Spinal cord (tissue), 10 donors: ENCODE results near the gene DAAM2. TPM values are rescaled to one million over a fixed set of nuclear protein-coding genes. Genes with fewer than 3 reads are reported as not detected.

Experiments used
- DNase-seq, 6 donors: peaks; one replicate each; pipeline versions ENCODE4 v3.0.0 to v3.0.0-alpha.2; 2013 to 2015; ENCODE audit warnings: low spot score in 6 of 6, low read depth in 4 of 6
- H3K27ac ChIP-seq: one replicate; pipeline ENCODE4 v1.5.1; 2013; ENCODE audit warnings: low read depth, low read length, control low read depth
- H3K27me3 ChIP-seq: one replicate; pipeline ENCODE4 v1.6.1; 2013; ENCODE audit warnings: low read length; ENCODE audit not compliant: control insufficient read depth, insufficient read depth
- H3K36me3 ChIP-seq: one replicate; pipeline ENCODE4 v1.6.1; 2013; ENCODE audit warnings: low read length; ENCODE audit not compliant: control insufficient read depth, insufficient read depth
- H3K4me1 ChIP-seq: one replicate; pipeline ENCODE4 v1.6.1; 2013; ENCODE audit warnings: low read length; ENCODE audit not compliant: control insufficient read depth, insufficient read depth
- H3K4me3 ChIP-seq: one replicate; pipeline ENCODE4 v1.5.1; 2013; ENCODE audit warnings: low read depth, low read length, control low read depth
- H3K9me3 ChIP-seq: one replicate; pipeline ENCODE4 v1.6.1; 2013; ENCODE audit warnings: low read length; ENCODE audit not compliant: control insufficient read depth, insufficient read depth
- WGBS: methylation state at CpG from one replicate; pipeline ENCODE4 v1.1.5; 2013; ENCODE audit warnings: missing lambda C conversion rate; ENCODE audit not compliant: insufficient coverage; 5-methylcytosine and 5-hydroxymethylcytosine counted together
- polyA plus RNA-seq, 2 donors: library from polyadenylated mRNA; unstranded; fragments of 120-200 nt; gene quantifications; one replicate each; pipeline ENCODE4 v1.2.1, GENCODE V29; 2013; ENCODE audit not compliant: insufficient read length in 2 of 2
- total RNA-seq, 2 donors: library from RNA; depleted of rRNA in 1 of 2; stranded (reverse); fragments of 120-200 nt in 1 of 2; fragments of >200 nt in 1 of 2; gene quantifications; one replicate each; pipeline versions ENCODE4 v1.2.3 to v1.2.4, GENCODE V29; 2013 to 2014
- donor health status: healthy.

DAAM2 gene
- total and polyA plus RNA-seq, 4 donors, result 79.5 to 159 (median 107) TPM

- WGBS, result 76% methylated on average over 6 of the region's 6 CpGs
- Histone ChIP-seq H3K9me3 (no peaks in the 10 kb centered on the region), H3K27ac (no peak overlapping the region), H3K4me3 (no peak overlapping the region), H3K4me1 (no peaks in the 10 kb centered on the region), H3K36me3 (peaks cover 12% of the 10 kb centered on the region), H3K27me3 (no peaks in the 10 kb centered on the region)
- DNase-seq, result no peak
Measured at GRCh38 chr6:39867592-39867991, 75.4 kb downstream of the DAAM2 start.

DNA sequence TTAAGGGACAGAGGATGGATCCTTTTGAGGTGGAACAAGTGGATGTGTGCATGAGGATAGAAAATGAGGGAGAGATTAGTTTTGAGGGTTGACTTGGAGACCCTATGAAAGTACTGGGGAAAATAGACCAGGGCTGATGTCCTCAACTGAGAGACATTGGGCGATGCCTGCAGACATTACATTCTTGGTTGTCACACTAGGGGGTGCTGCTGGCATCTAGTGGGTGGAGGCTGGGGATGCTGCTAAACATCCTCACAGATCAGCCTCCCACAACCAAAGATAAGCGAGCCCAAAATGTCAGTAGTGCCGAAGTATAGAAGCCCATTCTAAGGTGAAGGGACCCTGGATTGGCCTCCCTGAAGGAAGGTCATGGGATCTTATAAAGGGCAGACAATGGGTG, 78.8 kb downstream of the DAAM2 start:
- H3K36me3 ChIP-seq, result peaks cover 11% of the 10 kb centered on the region
- H3K9me3 ChIP-seq, result no peaks in the 10 kb centered on the region
- no peak overlapping the region for H3K27ac ChIP-seq
- WGBS, result 83% methylated on average over 1 of the region's 3 CpGs
- no peaks in the 10 kb centered on the region for H3K27me3 ChIP-seq
- no peak overlapping the region for H3K4me3 ChIP-seq
- no peaks in the 10 kb centered on the region for H3K4me1 ChIP-seq
- no peak for DNase-seq

DNA sequence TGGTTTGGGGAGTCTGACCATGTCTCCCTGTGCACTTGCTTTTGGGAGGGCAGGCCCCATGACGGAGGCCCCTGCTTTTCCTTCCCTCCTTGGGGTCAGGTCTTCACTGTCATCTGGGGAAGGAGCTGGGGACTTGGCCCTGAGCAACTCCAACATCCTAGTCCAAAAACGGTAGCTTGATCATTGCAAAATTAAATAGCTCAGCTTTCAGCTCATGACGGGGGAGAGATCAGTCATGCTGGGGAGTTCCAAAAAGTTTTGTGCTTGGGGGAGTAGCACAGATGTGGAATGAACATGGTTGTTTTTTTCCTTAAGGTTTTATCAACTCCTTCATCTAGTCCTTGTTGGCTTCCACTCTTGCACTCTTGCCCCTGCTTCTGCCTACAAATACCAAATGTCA, 81.3 kb downstream of the DAAM2 start:
- DNase-seq, result no peak
- Histone ChIP-seq H3K36me3 (peaks cover 12% of the 10 kb centered on the region), H3K4me1 (no peaks in the 10 kb centered on the region), H3K27ac (no peak overlapping the region), H3K9me3 (no peaks in the 10 kb centered on the region), H3K4me3 (no peak overlapping the region), H3K27me3 (no peaks in the 10 kb centered on the region)
- 92% methylated on average over 2 of the region's 3 CpGs for WGBS

GRCh38 chr6:39876111-39876510, 83.9 kb downstream of the DAAM2 start:
- Histone ChIP-seq H3K27me3 (no peaks in the 10 kb centered on the region), H3K9me3 (no peaks in the 10 kb centered on the region), H3K36me3 (peaks cover 17% of the 10 kb centered on the region), H3K4me3 (no peak overlapping the region), H3K4me1 (no peaks in the 10 kb centered on the region), H3K27ac (no peak overlapping the region)
- no peak for DNase-seq

- 58% methylated on average over 2 of the region's 3 CpGs for WGBS
- H3K27me3 ChIP-seq, result no peaks in the 10 kb centered on the region
- no peaks in the 10 kb centered on the region for H3K9me3 ChIP-seq
- no peak overlapping the region for H3K4me3 ChIP-seq
- peaks cover 1% of the 10 kb centered on the region for H3K4me1 ChIP-seq
- H3K36me3 ChIP-seq, result peaks cover 17% of the 10 kb centered on the region
- peak in 1 of 6 donors; percentile 57 for DNase-seq
- H3K27ac ChIP-seq, result no peak overlapping the region
Measured at GRCh38 chr6:39876826-39877225, 84.7 kb downstream of the DAAM2 start.

- H3K36me3 ChIP-seq, result peaks cover 19% of the 10 kb centered on the region
- H3K27ac ChIP-seq, result no peak overlapping the region
- no peaks in the 10 kb centered on the region for H3K27me3 ChIP-seq
- peaks cover 11% of the 10 kb centered on the region for H3K4me1 ChIP-seq
- H3K4me3 ChIP-seq, result no peak overlapping the region
- 93% methylated on average over 2 of the region's 3 CpGs for WGBS
- no peak for DNase-seq
- H3K9me3 ChIP-seq, result no peaks in the 10 kb centered on the region
Measured at GRCh38 chr6:39879535-39879934, 87.4 kb downstream of the DAAM2 start.

DNA sequence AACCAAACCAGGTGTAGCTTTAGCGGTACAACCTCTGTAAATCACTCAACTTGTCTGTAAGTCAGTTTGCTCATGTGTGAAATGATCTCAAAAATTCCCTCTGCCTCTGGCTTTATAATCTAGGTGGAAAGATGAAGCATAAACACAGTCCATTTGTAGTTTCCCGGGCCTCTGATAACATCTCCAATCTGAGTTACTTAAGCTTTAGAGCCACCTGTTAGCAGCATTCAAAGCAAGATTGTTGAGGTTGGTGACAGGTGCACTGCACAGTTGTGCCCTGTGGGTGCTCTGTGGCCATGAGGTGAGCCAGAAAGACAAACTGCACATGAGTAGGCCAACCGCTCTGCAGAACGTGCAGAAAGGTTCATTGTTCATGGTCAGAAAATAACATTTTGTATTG, 88.4 kb downstream of the DAAM2 start:
- no peak for DNase-seq
- H3K27me3 ChIP-seq, result no peaks in the 10 kb centered on the region
- no peak overlapping the region for H3K4me3 ChIP-seq
- H3K9me3 ChIP-seq, result no peaks in the 10 kb centered on the region
- no CpG with 5 or more reads among the region's 4 CpGs for WGBS
- no peak overlapping the region for H3K27ac ChIP-seq
- H3K4me1 ChIP-seq, result peaks cover 11% of the 10 kb centered on the region
- H3K36me3 ChIP-seq, result peaks cover 20% of the 10 kb centered on the region

DNA sequence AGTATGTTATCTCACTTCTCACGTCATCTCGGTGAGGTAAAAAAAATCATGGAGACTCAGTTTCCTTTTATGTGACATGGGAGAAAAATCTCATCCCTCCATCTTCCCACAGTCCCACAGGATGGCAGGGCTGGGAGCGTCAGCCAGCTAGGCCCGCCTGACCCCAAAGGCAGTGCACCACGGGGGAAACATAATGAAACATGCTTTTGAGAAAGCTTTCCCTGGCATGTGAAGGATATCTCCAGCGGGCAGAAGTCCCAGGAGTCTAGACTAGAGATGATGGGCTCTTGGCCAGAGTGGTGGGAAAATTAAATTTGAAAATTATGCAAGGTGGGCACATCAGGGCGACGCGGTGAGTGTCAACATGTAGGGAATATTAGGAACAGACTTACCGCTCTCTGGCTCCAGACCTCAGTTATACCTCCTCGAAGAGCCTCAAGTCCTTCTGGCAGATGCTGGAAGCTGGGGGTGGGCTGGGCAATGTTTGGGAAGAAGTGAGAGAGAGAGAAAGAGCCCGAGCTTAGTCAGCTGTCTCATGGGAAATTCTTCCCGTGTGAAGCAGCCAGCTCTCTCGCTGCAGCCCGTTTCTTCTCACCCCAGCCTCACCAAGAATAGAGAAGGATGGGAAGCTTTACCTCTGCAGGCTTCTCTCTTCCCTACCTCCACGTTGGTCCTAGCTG, 89.8 kb downstream of the DAAM2 start:
- Histone ChIP-seq H3K27me3 (no peaks in the 10 kb centered on the region), H3K4me1 (peaks cover 11% of the 10 kb centered on the region), H3K9me3 (no peaks in the 10 kb centered on the region), H3K27ac (peak overlapping the region; percentile 55), H3K36me3 (peaks cover 20% of the 10 kb centered on the region), H3K4me3 (no peak overlapping the region)
- 50% methylated on average over 6 of the region's 16 CpGs for WGBS
- peak in 1 of 6 donors; percentile 60 for DNase-seq

DNA sequence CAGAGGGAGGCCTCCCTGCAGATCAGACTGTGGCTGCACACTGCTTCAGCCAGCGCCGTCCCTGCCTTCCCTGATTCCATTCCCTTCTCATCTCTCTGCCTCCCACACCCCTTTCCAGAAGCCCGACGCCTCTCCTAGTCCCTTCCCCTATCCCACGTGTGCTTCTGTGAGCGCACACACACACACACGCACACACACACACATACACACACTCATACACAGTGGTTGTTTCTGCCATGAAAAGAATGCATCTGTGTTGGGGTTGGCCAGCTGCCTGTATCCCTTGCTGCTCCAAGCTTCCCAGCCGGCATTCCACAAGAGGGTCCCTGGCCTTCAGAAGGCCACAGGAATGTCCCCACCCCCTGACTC, 90.3 kb downstream of the DAAM2 start:
- Histone ChIP-seq H3K9me3 (no peaks in the 10 kb centered on the region), H3K36me3 (peaks cover 21% of the 10 kb centered on the region), H3K4me1 (peaks cover 15% of the 10 kb centered on the region), H3K4me3 (no peak overlapping the region), H3K27ac (peak overlapping the region; percentile 55), H3K27me3 (no peaks in the 10 kb centered on the region)
- peak in 5 of 6 donors; percentile 11 to 85 (median 15) for DNase-seq
- WGBS, result 59% methylated on average over 4 of the region's 8 CpGs

DNA sequence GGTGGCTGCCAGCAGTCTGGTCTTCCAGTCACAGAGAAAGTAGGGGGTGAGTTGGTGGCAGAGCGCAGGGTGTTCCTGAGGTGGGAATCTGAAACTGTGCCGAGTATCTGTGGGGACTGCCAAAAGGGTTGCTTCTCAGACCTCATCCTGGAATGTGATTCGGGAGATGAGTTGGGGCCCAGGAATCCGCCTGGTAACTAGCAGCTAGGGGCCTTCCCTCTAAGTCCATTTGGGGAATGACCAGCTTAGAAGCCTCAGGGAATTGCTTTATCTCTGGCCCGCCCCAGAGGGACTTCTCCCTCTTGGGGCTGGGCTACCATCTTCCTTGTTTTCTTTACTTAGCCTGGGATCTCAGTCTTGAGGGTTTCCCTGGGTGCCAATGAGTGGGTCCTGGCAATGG, 92.5 kb downstream of the DAAM2 start:
- peaks cover 18% of the 10 kb centered on the region for H3K36me3 ChIP-seq
- no peak overlapping the region for H3K4me3 ChIP-seq
- no peak overlapping the region for H3K27ac ChIP-seq
- H3K9me3 ChIP-seq, result no peaks in the 10 kb centered on the region
- WGBS, result 80% methylated on average over 5 of the region's 5 CpGs
- H3K4me1 ChIP-seq, result peaks cover 24% of the 10 kb centered on the region
- H3K27me3 ChIP-seq, result no peaks in the 10 kb centered on the region
- DNase-seq, result no peak
